ENCODE measurements around the gene MECP2.

MECP2 gene

DNA sequence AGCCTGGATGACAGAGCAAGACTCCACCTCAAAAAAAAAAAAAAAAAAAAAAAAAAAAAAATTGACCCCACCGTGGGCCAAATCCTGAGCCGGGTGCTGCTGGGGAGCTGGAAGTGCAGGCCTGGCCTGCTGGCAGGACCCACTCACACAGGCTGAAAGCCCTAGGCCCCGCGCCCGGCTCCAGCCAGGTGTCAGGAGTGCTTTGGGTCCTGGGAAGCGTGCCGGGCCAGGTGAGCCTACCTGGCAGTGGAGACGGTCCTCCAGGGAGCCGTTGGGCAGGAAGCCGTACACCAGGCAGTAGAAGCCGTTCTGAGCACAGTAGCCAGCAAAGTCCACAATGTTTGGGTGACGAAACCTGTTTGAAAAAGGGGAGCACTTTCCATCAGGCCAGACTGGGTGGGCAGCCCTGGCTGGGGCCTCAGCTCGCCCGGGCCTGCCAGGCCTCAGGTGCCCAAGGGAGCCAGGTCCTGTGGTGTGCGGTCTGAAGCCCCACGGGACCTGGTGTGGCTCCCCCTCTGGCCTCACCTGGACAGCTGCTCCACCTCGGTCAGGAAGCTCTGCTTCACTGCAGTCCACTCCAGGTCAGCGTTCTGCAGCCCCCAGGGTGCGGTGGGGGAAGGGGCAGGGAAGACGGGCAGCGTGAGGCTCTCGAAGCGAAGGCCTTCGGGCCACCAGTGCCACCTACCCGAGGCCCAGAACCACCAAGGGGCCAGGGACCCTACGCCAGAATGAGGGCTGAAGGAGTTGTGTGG is 79.6 kb downstream of the MECP2 start:
- H3K4me3 ChIP-seq (ENCODE audit: low read depth, low read length): peak overlapping the region; percentile 90
- H3K79me2 ChIP-seq (ENCODE audit: control insufficient read depth, insufficient read depth, low read length, unreplicated experiment): peaks cover 32% of the 10 kb centered on the region
- H3K4me1 ChIP-seq (ENCODE audit: control insufficient read depth, insufficient read depth, low read length, unreplicated experiment): peaks cover 21% of the 10 kb centered on the region
- H2AFZ ChIP-seq (ENCODE audit: low read length, unreplicated experiment): no peak overlapping the region
- H3K27ac ChIP-seq (ENCODE audit: low read depth, low read length): no peak overlapping the region
- H3K36me3 ChIP-seq (ENCODE audit: insufficient read depth, low read length): no peaks in the 10 kb centered on the region
- no peaks in the 10 kb centered on the region for H3K27me3 ChIP-seq (ENCODE audit: insufficient read depth, low read length)

DNA sequence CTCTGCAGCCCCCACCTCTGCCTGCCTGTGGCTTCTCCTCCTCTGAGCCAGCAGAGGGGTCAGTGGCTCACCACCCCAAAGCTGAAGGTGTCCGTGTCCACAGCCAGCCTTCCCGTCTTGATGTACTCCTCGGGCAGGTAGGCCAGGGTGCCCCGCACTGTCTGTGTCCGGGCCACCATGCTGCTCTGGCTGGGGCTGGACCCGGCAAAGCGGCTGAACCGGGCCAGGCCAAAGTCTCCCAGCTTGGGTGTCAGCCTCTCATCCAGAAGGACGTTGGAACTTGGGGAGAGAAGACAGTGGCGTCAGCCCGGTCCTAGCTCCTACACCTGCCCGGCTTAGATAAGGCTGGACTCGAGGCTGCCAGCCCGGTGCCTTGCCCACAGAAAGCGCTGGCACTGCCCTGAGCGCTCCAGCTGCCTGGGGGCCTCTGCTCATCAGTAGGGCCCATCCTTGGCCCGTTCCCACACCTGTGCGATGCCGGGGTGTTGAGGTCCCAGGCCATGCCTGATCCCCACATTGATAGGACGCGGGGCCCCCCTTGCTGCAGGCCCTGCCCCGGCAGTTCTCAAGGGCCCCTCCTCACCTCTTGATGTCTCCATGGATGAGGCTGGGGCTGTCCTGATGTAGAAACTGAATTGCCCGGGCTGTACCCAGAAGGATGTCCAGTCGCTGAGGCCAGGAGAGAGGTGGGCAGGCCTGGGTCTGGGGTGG is 81.0 kb downstream of the MECP2 start:
- no peak overlapping the region for H3K27ac ChIP-seq (ENCODE audit: low read depth, low read length)
- no peak overlapping the region for H2AFZ ChIP-seq (ENCODE audit: low read length, unreplicated experiment)
- H3K36me3 ChIP-seq (ENCODE audit: insufficient read depth, low read length): no peaks in the 10 kb centered on the region
- H3K79me2 ChIP-seq (ENCODE audit: control insufficient read depth, insufficient read depth, low read length, unreplicated experiment): peaks cover 32% of the 10 kb centered on the region
- H3K4me3 ChIP-seq (ENCODE audit: low read depth, low read length): no peak overlapping the region
- no peaks in the 10 kb centered on the region for H3K27me3 ChIP-seq (ENCODE audit: insufficient read depth, low read length)
- peaks cover 19% of the 10 kb centered on the region for H3K4me1 ChIP-seq (ENCODE audit: control insufficient read depth, insufficient read depth, low read length, unreplicated experiment)

DNA sequence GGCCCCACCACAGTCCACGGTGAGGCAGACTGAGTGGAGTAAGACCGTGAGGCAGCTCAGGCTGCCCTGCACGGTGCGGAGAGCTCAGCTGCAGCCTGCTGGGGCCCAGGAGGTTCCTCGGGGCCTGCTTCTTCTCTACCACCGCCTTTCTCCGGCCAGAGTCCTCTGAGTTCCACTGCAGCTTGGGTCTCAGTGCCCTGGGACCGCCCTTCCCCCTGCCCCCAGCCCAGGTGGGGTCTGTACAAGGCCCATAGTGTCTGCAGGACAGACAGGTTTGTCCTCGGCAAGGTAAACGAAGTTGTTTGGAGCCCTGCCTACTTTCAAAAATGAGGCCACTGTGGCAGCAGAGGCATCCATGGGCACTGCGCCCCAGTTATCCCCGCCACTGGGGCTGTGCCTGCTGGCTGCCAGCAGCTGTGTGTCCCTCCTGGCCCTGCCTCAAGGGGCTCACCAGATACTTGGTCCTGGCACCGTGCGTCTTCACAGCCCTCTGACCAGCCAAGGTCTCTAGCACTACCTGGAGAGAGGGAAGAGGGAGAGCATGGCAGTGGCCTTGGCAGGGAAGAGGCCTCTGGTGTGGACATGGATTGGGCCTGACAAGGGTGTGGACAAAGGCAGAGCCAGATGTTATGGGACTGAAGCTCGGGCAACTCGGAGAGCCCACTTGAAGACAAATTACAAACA is 81.8 kb downstream of the MECP2 start:
- no peaks in the 10 kb centered on the region for H3K36me3 ChIP-seq (ENCODE audit: insufficient read depth, low read length)
- no peaks in the 10 kb centered on the region for H3K27me3 ChIP-seq (ENCODE audit: insufficient read depth, low read length)
- no peak overlapping the region for H3K4me3 ChIP-seq (ENCODE audit: low read depth, low read length)
- peaks cover 32% of the 10 kb centered on the region for H3K79me2 ChIP-seq (ENCODE audit: control insufficient read depth, insufficient read depth, low read length, unreplicated experiment)
- H2AFZ ChIP-seq (ENCODE audit: low read length, unreplicated experiment): no peak overlapping the region
- no peak overlapping the region for H3K27ac ChIP-seq (ENCODE audit: low read depth, low read length)
- peaks cover 15% of the 10 kb centered on the region for H3K4me1 ChIP-seq (ENCODE audit: control insufficient read depth, insufficient read depth, low read length, unreplicated experiment)

DNA sequence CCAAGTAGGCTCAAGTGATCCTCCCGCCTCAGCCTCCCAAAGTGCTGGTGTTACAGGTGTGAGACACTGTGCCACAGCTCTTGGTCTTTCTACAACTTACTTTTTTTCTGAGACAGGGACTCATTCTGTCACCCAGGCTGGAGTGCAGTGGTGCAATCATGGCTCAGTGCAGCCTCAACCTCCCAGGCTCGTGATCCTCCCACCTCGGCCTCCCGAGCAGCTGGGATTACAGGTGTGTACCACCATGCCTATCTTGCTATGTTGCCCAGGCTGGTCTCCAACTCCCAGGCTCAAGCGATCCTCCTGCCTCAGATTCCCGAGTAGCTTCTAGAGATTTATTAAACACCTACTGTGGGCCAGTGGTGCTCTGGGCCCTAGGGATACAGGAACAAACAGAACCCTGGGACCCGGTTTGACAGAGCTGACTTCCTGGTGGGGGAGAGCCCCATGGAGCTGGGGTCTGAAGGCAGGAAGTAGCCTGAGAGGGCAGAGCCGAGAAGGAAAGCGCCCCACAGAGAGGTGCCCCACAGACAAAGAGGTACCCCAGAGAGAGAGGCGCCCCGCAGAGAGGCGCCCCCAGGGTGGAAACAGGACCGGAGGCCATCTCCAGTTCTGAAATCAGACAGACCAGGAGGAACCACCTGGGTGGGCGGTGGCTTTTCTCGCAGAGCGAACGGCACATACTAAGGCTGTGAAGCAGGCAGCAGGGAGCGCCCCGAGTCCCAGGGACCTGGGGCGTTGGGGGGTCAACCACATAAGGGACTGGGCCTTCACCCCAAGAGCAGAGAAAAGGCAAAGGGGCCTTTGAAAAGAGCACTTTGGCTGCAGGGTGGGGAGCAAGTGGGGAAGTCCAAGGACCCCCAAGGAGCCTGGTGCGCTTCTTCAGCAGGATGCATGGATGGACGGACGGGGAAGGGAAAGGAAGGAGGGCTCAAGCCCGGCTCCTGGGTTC is 82.8 kb downstream of the MECP2 start:
- Histone ChIP-seq H3K79me2 (ENCODE audit: control insufficient read depth, insufficient read depth, low read length, unreplicated experiment) (peaks cover 32% of the 10 kb centered on the region), H3K27me3 (ENCODE audit: insufficient read depth, low read length) (no peaks in the 10 kb centered on the region), H3K27ac (ENCODE audit: low read depth, low read length) (no peak overlapping the region)

DNA sequence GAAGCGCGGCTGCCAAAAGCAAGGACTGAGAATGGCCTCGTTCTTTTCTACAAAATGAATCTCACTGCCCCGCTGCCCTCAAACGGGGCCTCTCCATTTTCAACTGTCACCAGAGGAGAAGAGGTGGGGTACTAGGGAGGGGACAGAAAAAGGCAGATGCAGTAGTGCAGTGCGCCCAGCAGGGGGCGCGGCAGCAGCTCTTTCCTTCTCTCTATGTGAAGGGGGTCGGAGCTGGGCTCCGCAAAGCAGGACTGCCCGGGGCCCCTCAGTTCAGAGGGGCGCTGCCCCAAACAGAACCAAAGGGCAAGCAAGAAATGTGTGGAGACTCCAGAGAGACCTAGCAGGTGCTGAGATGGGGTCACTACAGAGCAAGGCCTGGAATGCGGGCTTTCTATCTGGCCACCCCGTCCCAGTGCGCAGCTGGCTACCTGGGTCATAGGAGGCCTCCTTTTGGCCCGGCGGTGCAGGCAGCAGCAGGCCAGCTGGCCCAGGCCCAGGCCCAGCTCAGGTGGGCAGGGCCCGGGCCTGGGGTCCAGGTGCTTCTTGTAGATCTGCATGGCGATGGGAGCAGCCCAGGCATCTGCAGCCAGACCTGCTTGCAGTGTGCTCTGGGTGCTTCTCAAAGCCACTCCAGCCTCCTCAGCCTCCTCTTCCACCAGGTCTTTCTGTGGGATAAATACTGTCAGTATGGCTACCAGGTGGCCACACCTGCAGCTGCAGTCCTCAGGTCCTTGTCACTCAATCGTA is 83.7 kb downstream of the MECP2 start:
- H3K4me3 ChIP-seq (ENCODE audit: low read depth, low read length): no peak overlapping the region
- H3K27me3 ChIP-seq (ENCODE audit: insufficient read depth, low read length): no peaks in the 10 kb centered on the region
- peaks cover 14% of the 10 kb centered on the region for H3K4me1 ChIP-seq (ENCODE audit: control insufficient read depth, insufficient read depth, low read length, unreplicated experiment)
- H3K27ac ChIP-seq (ENCODE audit: low read depth, low read length): no peak overlapping the region
- no peaks in the 10 kb centered on the region for H3K36me3 ChIP-seq (ENCODE audit: insufficient read depth, low read length)
- H2AFZ ChIP-seq (ENCODE audit: low read length, unreplicated experiment): no peak overlapping the region
- peaks cover 24% of the 10 kb centered on the region for H3K79me2 ChIP-seq (ENCODE audit: control insufficient read depth, insufficient read depth, low read length, unreplicated experiment)

More for the DNA sequence above, 82.8 kb downstream of the MECP2 start:
- no peak overlapping the region for H2AFZ ChIP-seq (ENCODE audit: low read length, unreplicated experiment)
- H3K4me3 ChIP-seq (ENCODE audit: low read depth, low read length): no peak overlapping the region
- peaks cover 14% of the 10 kb centered on the region for H3K4me1 ChIP-seq (ENCODE audit: control insufficient read depth, insufficient read depth, low read length, unreplicated experiment)
- H3K36me3 ChIP-seq (ENCODE audit: insufficient read depth, low read length): no peaks in the 10 kb centered on the region

DNA sequence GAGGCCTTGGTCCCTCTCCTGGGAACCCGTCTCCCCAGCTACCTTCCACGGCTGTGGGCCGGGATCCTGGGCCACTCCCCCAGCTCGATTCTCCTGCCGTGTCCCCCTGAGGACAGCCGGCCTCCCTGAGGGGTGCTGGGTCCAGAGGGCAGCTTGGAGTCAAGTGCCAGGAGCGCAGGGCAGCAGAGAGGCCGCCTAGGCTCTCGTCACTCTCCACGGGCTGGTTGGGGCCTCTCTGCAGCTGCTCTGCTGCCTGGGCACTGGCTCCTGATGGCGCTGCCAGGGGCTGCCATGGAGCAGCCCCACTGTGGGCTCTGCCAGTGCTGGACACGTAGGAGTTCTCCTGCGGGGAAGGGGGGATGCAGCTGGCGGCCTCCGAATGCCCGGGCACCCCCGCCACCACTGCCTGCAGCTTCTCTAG is 84.5 kb downstream of the MECP2 start:
- no peak overlapping the region for H3K4me3 ChIP-seq (ENCODE audit: low read depth, low read length)
- no peak overlapping the region for H3K27ac ChIP-seq (ENCODE audit: low read depth, low read length)
- H3K4me1 ChIP-seq (ENCODE audit: control insufficient read depth, insufficient read depth, low read length, unreplicated experiment): peaks cover 10% of the 10 kb centered on the region
- H3K79me2 ChIP-seq (ENCODE audit: control insufficient read depth, insufficient read depth, low read length, unreplicated experiment): peaks cover 16% of the 10 kb centered on the region
- H2AFZ ChIP-seq (ENCODE audit: low read length, unreplicated experiment): no peak overlapping the region
- no peaks in the 10 kb centered on the region for H3K27me3 ChIP-seq (ENCODE audit: insufficient read depth, low read length)
- no peaks in the 10 kb centered on the region for H3K36me3 ChIP-seq (ENCODE audit: insufficient read depth, low read length)

DNA sequence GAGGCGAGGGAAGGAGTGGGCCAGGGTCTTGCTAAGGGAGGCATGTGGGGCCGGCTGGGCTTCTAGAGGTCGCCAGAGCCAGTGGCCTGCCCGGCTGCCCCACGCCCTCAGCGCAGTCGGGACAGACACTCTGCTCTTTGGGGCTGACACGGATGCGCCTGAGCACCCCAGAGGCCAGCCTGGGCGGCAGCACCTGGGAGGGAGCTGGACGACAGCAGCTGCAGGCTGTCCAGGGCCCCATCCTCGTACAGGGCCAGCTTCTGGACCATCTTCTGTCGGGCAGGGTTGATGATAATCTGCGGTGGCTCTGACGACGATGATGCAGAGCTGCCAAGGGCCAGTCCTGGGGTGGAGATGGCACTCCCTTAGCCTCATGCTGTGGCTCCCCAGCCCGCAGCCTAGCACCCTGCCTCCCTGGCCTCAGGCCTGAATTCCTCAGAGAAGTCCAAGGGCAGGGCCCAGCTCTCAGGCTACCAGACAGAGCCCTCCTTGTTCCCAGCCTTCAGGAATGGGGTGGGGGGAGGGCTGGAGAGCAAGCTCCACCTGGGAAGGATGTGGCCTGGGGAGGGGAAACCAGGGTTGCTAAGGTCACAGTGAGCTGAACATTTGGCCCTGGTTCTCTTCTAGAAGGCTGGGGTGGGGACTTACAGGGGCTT is 85.1 kb downstream of the MECP2 start:
- H3K4me3 ChIP-seq (ENCODE audit: low read depth, low read length): no peak overlapping the region
- H2AFZ ChIP-seq (ENCODE audit: low read length, unreplicated experiment): no peak overlapping the region
- no peaks in the 10 kb centered on the region for H3K36me3 ChIP-seq (ENCODE audit: insufficient read depth, low read length)
- H3K79me2 ChIP-seq (ENCODE audit: control insufficient read depth, insufficient read depth, low read length, unreplicated experiment): peaks cover 13% of the 10 kb centered on the region
- no peak overlapping the region for H3K27ac ChIP-seq (ENCODE audit: low read depth, low read length)
- H3K27me3 ChIP-seq (ENCODE audit: insufficient read depth, low read length): no peaks in the 10 kb centered on the region
- peaks cover 6% of the 10 kb centered on the region for H3K4me1 ChIP-seq (ENCODE audit: control insufficient read depth, insufficient read depth, low read length, unreplicated experiment)

DNA sequence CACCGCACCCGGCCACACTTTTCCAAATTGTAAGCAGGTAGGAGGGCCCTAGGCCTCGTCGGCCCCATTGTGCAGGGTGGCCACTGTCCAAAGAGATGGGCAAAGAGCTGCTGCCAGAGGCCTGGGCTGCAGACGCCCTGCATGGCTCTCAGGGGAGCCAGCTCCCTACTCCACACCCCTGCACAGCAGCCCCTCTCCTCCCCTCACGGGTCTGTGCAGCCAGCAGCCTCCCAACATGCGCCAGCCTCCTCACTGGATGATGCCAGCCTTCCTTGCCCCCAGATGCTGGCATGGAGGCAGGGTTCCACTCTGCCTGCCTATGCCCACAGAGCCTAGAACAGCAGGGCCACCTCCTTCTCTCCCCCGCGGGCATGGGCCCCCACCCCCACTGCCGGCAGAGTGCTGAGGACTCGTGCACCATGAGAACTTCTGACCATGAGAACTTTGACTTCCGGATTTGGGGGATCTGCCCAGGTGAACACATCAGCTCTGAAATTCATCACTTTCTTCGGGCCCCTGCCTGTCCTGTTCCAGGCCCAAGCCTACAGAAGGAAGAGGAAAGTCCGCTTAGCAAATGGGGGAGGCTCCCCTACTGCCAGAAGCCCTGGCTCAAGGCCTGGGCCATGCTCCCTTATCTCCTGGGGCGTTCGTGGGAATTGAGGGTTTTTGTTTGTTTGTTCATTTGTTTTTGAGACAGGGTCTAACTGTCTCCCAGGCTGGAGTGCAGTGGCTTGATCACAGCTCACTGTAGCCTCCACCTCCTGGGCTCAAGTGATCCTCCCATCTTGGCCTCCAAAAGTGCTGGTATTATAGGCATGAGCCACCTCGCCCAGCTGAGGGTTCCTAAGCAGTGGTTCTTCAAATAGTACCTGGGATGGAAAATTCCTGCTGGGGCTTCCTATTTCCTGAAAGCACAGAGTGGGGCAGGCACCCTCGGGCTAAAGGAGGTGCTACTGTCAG is 85.9 kb downstream of the MECP2 start:
- Histone ChIP-seq H3K4me1 (ENCODE audit: control insufficient read depth, insufficient read depth, low read length, unreplicated experiment) (peaks cover 6% of the 10 kb centered on the region), H3K4me3 (ENCODE audit: low read depth, low read length) (no peak overlapping the region), H3K27me3 (ENCODE audit: insufficient read depth, low read length) (no peaks in the 10 kb centered on the region), H3K79me2 (ENCODE audit: control insufficient read depth, insufficient read depth, low read length, unreplicated experiment) (peaks cover 8% of the 10 kb centered on the region), H3K27ac (ENCODE audit: low read depth, low read length) (no peak overlapping the region), H2AFZ (ENCODE audit: low read length, unreplicated experiment) (no peak overlapping the region), H3K36me3 (ENCODE audit: insufficient read depth, low read length) (no peaks in the 10 kb centered on the region)

All from ACC112 (cell line).